ENCODE data around the gene GALNT17.

- TF ChIP-seq CTCF (conservative IDR thresholded peaks at IDR 0.05): no peak
- TF ChIP-seq EZH2 (IDR thresholded peaks at IDR 0.05; ENCODE audit: low read depth): no peak
Observed at GRCh38 chr7:71285571-71286145, 153.7 kb downstream of the GALNT17 start.
